GM21526 (cell line): ENCODE data around the gene IL4I1.
"Not testable (repeated sequence)": the region's sequence is repeated elsewhere in the genome, so short reads cannot be mapped to it uniquely, and the experiment has no call there.

Source experiments
- ATAC-seq: cut with Tn5 transposase; IDR thresholded peaks from one replicate; pipeline ENCODE4 v1.9.1; 2021; ENCODE audit warnings: moderate library complexity; ENCODE audit not compliant: unreplicated experiment, low FRiP score

The IL4I1 gene, protein sequence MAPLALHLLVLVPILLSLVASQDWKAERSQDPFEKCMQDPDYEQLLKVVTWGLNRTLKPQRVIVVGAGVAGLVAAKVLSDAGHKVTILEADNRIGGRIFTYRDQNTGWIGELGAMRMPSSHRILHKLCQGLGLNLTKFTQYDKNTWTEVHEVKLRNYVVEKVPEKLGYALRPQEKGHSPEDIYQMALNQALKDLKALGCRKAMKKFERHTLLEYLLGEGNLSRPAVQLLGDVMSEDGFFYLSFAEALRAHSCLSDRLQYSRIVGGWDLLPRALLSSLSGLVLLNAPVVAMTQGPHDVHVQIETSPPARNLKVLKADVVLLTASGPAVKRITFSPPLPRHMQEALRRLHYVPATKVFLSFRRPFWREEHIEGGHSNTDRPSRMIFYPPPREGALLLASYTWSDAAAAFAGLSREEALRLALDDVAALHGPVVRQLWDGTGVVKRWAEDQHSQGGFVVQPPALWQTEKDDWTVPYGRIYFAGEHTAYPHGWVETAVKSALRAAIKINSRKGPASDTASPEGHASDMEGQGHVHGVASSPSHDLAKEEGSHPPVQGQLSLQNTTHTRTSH

DNA sequence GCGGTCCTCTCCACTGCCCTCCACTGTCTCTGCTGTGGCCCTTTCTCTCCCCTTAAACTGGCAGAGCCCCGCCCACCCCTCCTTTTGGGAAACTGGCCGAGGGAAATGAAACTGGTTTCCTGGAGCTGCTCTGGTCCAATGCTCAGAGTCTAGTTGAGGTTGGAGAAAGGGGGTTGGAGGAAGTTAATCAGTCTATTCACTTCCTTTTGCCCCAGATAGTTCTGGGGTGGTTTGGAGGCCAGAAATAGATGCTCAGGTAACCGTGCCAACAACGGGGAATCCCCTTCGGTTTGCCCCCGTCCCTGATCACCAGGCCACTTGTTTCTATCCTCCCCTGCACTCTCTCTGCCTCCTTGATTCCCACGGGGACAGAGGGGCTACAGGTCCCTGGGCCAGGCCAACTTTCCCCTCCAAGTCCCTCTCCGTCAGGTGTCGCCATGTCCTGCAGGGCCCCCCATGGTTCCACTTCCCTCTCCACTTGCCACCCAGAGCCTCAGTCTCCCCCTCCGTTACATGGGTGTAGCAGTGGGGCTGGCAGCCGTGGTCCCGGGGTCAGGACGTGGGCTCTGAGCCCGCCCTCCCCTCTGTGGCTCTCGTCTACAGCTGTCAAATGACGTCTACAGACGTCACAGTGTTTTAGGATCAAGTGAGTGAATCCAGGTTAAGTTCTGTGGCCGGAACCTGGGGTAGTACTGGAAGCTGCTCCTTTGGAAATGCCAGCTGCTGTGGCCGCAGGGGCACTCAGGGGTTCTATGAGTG, at the start of gene IL4I1:
IL4I1 (minus strand) TSS at position 25 of the 759 bp plus-strand sequence. CDS start 727 bp downstream, outside the sequence.
- no peak for ATAC-seq

DNA sequence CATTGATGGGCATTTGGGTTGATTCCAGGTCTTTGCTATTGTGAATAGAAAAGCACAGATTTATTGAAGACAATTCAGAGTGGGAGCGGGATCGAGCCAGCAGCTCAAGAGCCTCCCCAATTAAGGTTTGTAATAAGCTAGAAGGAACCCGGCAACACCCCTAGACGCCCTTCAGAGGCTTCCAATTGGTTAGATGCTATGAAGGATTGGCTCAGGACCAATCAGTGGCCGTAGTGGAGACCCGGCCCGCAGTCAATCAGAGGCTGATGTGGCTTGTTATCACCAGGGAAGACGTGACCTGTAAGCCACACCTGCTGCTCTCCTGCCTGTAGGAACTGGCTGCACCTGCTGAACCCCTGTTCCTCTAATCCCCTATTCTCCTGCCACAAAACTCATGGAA, 49.7 kb upstream of the IL4I1 start:
- no peak for ATAC-seq

DNA sequence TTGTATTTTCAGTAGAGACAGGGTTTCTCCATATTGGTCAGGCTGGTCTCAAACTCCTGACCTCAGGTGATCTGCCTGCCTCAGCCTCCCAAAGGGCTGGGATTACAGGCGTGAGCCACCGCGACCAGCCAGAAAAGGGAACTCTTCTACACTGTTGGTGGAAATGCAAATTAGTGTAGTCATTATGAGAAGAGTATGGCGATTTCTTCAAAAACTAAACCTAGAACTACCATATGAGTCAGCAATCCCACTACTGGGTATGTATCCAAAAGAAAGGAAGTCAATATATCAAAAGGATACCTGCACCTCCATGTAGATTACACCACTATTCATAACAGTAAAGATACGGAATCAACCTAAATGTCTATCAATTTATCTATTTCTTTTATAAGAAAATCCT, 47.9 kb upstream of the IL4I1 start:
- ATAC-seq = not testable (repeated sequence)

DNA sequence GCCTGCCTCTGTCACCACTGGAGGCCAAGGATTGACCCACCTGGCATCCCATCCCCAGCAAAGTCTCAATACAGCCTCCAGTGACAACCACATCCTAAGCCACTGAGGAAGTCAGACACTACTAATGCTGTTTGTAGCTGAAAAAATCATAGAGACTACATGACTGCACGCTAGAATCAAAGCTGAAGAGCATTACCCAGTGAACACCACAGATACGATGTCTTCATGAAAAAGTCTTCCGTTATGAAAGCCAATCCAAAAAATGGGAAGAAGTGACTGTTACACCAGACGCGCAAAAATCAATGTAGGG, 43.8 kb upstream of the IL4I1 start:
- ATAC-seq = no peak

DNA sequence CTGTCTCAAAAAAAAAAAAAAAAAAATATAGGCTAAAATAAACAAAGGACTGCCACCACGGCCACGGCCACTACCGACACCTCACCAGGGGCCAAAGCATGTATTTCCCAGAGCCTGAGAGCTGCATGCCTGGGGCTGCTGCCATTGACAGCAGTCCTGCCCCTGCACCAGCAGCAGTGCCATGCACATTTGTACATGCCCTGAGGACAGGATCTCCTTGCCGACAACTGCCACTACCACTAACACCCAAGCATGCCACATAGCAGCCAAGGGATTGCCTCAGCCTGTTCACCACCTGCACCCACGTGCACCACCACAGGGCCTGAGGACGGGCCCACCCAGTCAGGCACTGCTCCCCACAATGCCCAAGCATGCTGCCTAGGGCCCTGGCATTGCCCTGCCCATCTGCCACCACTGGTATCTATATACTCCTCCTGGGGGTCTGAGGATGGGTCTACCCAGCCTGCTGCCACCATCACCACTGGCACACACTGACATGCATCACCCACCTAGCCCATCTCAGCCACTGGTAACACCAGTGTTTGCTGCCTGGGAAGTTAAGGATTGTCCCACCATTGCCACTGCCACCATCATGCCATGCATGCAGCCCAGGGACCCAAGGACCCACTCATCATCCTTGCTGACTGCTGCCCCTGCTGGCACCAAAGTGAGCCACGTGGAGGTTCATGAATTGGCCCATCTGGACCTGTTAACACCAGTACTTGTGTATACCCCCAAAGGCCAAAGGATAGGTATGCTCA, 43.2 kb upstream of the IL4I1 start:
- ATAC-seq = no peak

DNA sequence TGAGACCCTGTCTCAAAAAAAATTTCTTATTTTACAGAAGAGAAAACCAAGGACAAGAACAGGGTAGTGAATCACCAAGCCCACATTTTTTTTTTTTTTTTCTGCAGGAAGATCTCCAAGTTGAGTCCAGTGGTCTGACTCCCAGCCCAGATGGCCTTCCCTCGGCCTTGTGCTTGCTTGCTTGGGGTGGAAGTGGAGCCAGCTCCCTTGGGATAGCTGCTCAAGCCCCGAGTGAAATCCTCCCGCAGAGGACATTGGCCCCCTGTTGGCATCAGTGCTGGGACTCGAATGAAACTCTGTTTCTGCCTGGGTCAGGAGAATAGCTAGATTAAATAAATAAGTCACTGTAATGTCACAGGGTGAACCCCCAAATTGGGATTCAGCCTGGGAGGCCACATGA, 42.0 kb upstream of the IL4I1 start:
- ATAC-seq = no peak

DNA sequence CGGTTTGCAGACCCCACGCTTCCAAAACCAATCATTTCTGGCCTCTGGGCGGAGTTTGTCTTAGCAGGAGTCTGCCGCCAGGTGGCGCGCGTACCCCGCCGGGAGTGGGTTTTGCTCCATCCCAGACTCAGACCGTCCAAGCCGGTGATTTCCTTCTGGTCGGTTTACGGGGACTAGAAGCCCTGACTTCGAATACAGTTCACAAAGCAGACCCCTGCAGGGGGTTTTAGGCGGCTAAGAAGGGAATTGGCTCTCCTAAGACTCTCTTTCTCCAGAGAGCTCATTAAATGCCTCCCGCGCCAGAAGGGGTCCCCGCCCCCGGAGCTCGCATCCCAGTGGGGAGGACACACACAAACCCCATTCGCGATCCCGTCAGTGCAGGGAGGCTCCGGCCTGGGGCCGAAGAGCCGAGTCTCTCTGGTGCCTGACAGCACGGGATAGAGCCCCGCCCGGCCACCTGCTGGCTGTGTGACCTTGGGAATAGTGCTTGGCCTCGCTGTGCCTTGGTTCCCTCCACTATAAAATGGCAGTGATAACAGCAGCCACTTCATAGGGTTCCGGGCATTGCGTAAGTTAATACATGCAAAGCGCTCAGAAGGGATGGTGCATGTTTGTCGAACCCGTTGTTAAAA, 41.2 kb upstream of the IL4I1 start:
- ATAC-seq = no peak

DNA sequence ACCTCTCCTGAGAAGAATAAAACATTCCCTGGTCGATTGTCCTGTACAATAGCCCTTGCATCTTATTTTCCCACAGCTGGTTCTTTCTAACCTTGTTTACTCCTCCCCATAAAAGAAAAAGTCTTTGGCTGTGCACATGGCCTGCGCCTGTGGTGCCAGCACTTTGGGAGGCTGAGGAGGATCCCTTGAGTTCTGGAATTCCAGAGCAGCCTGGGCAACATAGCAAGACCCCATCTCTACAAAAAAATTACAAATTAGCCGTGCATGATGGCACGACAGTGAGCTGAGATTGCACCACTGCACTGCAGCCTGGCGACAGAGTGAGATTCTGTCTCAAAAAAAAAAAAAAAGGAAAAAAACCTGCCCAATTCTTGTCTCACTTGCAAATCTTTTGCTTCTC, 39.9 kb upstream of the IL4I1 start:
- no peak for ATAC-seq

DNA sequence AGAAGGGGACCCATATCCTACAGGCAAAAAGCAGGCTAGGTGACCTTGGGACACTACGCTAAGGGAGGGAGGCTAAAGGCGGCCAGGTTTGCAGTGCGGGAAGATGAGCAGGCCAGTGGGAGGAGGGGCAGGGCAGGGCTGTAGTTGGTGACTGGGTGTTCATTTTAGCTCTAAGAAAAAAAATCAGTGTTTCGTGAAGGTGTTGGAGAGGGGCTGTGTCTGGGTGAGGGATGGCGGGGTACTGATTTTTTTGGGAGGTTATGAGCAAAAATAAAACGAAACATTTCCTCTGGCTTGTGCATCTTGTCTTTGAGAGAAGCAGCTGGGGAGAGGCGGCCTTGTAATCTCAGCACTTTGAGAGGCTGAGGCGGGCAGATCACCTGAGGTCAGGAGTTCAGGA, 37.0 kb upstream of the IL4I1 start:
- no peak for ATAC-seq

DNA sequence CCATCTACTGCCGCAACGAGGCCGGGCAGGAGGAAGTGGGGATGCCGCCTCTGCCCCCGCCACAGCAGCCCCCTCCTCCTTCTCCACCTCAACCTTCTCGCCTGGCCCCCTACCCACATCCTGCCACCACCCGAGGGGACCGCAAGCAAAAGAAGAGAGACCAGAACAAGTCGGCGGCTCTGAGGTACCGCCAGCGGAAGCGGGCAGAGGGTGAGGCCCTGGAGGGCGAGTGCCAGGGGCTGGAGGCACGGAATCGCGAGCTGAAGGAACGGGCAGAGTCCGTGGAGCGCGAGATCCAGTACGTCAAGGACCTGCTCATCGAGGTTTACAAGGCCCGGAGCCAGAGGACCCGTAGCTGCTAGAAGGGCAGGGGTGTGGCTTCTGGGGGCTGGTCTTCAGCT, 36.0 kb upstream of the IL4I1 start:
- ATAC-seq = no peak

DNA sequence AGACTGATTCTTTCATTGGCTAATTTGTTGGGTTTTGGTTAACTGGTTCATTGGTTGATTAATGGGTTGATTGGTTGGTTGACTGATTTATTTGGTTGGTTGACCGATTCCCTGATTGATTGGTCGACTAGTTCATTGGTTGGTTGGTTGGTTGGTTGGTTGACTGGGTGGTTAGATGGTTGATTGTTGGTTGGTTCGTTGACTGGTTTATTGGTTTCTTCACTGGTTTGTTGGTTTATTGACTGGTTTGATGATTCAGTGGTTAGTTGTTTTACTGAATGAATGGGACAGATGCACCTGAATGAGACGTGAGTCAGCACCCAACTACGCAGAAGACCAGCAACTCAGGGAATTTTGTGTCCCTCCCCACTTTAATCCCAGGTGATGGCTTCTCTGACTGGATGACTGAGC, 35.4 kb upstream of the IL4I1 start:
- ATAC-seq = no peak

DNA sequence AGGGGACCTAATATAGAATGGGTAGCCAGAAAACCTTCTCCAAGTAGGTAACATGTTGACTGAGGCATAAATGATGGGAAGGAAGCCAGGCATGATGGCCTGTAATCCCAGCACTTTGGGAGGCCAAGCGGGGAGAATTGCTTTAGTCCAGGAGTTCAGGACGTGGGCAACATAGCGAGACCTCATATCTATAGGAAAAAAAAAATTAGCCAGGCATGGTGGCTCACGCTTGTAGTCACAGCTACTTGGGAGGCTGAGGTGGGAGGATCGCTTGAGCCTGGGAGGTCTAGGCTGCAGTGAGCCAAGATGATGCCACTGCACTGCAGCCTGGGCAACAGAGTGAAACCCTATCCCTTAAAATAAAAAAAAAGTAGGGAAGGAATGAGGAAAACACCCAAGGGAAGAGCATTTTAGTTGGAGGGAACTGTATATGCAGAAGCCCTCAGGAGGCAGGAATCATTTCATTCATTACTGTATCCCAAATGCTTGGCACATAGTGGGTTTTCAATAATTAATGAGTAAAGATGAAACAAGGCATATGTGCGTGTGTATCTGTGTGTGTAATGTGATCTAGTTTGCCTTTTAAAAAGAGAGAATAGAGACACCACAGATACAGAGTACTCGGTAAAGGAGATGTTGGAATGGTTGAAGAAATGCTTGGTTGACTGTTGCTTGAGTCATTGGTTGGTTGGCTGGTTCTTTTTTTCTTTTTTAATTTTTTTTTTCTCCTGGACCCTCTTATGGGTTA, 34.8 kb upstream of the IL4I1 start:
- no peak for ATAC-seq

DNA sequence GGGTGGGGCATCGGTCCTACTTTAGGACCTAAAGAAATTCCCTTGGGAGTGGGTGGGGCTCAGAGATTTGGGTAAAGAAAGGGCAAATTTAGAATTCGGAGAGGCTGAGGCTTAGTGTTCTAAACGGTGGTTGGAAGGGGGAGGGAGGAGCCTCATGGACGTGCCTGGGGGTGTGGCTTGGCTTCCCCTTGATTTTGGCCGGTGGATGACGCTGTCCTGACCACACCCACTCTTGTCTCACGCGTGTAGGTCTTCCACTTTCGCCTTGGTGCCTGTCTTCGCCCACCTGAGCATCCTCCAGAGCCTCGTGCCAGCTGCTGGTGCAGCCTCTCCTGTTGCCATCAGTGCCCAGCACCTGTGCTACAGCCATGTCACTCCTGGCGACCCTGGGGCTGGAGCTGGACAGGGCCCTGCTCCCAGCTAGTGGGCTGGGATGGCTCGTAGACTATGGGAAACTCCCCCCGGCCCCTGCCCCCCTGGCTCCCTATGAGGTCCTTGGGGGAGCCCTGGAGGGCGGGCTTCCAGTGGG, 33.9 kb upstream of the IL4I1 start:
- no peak for ATAC-seq

DNA sequence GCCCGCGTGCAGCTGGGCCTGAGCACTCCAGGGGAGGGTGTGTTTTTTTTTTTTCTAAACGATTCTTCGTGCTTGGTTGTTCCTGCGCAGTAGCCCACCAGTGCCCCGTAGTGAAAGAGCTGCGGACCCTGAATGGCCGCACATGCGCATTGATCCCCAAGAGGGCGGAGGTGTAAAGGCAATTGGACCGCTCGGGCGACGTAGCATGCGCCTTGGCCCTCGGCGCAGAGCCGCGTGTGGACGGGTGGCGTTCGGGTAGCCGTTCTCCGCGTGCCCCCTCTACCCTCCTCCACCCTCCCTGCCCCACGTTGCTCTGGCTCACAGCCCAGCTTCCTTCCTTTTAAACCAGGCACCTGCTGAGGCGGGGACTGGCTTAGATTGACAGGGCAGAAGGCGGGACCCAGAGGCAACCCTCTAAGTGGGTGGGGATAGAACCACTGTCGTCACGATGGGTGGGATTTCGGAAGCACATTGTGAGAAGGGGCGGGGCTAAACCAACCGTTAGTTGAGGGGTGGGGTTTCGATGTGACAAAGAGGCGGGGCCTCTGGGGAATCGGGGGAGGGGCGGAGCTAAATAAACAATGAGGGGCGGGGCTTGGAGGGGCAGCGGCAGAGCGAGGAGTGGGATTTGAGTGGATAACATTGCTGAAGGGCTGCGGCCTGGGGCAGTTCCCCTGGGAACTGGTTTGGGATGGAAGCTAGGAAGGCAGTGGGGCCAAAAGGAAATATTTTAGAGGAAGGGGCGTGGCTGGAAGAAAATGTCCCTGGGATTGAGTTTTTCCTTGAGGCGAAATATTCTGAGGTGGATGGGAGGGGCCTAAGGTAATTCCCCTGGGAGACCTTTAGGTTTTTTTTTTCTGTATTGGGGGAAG, 33.2 kb upstream of the IL4I1 start:
- ATAC-seq = peak; percentile 61

DNA sequence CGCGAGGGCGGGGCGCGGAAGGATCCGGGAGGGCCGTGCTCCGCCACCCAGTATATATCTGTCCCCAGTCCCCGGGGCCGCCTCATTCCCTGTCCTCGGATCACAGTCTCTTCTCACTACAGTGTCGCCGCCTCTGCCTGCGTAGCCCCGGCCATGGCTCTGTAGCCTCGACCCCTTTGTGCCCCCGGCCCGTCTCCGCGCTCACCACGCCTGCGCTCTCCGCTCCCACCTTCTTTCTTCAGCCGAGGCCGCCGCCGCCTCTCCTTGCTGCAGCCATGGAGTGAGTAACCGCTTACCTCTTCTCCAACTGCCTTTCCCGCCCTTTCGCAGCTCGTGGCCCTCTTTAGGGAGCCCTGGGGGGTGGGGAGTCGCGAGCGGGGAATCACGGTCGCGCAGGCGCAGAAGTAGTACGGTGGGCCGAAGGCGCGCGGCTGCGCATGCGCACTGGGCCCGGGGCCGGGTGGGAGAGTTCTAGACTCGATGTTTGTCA, 32.5 kb upstream of the IL4I1 start, which contains the start of the genes ATF5 and NUP62:
ATF5 (plus strand) TSS at position 85 of the 490 bp plus-strand sequence. CDS start 1,646 bp downstream, outside the sequence.
NUP62 (minus strand) TSS at position 384 of the 490 bp plus-strand sequence. CDS start 19,697 bp downstream, outside the sequence.
- ATAC-seq = peak; percentile 39

DNA sequence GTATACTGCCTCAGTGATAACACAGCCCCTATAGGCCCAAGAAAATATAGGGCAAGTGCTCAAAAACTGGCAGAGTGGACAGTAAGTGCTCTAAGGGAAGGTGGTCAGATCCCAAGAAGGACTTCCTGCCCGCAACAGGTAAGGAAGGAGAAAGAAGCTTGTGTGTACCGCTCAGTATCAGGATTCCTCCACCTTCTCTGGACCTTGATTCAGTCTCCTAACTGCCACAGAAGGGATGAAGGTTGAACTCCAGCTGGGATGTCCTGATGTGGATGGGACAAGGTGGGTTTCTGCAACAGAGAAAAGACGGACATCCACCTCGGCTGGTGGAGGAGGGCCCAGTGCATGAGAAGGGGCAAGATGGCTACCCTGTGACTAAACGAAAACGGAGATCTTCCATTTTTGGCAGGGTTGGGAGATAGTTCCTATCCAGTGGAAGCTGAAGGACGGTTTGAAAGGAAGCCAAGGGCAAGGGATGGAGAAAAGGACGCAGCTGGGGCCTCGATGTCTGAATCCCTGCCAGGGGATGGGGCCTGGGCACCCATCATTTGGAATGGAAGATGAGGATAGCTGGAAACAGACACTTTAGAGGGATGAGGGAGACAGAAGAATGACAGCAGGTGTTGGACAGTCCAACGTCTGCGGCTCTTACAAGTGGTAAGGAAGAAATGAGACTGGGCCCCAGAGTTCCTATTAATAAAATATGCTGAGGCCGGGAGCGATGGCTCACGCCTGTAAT, 31.0 kb upstream of the IL4I1 start:
- ATAC-seq = no peak

DNA sequence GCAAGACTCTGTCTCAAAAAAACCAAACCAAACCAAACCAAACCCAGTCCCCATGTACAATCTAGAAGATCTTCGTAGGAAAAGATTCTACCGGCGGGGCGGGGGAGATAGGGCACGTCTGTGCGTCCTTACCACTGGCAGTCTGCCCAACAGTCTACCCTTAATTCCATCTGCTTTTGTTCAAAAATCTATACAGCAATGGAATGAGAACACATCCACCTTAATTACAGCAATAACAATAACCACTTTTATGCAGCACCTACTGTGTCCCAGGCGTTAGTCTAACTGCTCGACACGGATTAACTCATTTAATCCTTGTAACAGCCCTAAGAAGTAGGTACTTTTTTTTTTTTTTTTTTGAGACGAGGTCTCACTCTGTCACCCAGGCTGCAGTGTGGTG, 29.8 kb upstream of the IL4I1 start:
- ATAC-seq = no peak

DNA sequence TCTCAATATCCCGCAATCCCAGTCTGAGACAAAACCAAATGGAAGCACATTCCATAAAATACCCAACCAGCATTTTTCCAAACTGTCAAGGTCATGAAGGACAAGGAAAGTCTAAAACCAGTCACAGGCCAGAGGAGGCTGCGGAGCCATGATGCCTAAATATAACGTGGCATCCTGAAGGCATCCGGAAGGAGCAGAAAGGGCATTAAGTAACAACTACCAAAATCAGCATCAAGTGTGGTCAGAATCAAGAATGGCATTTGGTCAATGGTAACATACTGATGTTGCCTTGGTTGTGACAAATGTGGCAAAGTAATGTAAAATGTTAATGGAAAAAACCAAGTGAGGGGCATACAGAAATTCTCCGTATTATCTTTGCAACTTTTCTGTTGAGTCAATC, 28.8 kb upstream of the IL4I1 start:
- ATAC-seq = no peak
